ENCODE data around the gene FCAMR.

- TF ChIP-seq CTCF (conservative IDR thresholded peaks at IDR 0.05 in 1 of 2, IDR thresholded peaks at IDR 0.05 in 1 of 2; ENCODE audit: low read depth in 1 of 2, low read length in 2 of 2) (no peak), EZH2 (IDR thresholded peaks at IDR 0.05; ENCODE audit: low read length, missing control alignments) (no peak)
Observed at GRCh38 chr1:207000651-207001291, 30.5 kb upstream of the FCAMR start.
